Measurements from ENCODE around the gene EEF1G.
"Not testable (repeated sequence)": the region's sequence is repeated elsewhere in the genome, so short reads cannot be mapped to it uniquely, and the experiment has no call there.

EEF1G gene, protein sequence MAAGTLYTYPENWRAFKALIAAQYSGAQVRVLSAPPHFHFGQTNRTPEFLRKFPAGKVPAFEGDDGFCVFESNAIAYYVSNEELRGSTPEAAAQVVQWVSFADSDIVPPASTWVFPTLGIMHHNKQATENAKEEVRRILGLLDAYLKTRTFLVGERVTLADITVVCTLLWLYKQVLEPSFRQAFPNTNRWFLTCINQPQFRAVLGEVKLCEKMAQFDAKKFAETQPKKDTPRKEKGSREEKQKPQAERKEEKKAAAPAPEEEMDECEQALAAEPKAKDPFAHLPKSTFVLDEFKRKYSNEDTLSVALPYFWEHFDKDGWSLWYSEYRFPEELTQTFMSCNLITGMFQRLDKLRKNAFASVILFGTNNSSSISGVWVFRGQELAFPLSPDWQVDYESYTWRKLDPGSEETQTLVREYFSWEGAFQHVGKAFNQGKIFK

GRCh38 chr11:62573592-62574362, at the start of gene EEF1G:
TSS of gene EEF1G (minus strand) at chr11:62573891. CDS start at chr11:62573842, 49 bp downstream.
- Histone ChIP-seq H3K9me3 (ENCODE audit: control insufficient read depth, low read length) (no peaks in the 10 kb centered on the region), H3K36me3 (ENCODE audit: control insufficient read depth, insufficient read depth, low read length, severe bottlenecking) (peaks cover 46% of the 10 kb centered on the region), H3K27me3 (replicated peaks; ENCODE audit: control insufficient read depth, insufficient read depth, low read length) (no peaks in the 10 kb centered on the region), H3K4me1 (ENCODE audit: control insufficient read depth, insufficient read depth, low read length) (peaks cover 66% of the 10 kb centered on the region), H3K4me3 (ENCODE audit: low read length) (peak within 1 kb of the TSS; percentile 94), H3K9ac (ENCODE audit: low read length) (peak within 1 kb of the TSS; percentile 99)
- peak; percentile 100 for DNase-seq (ENCODE audit: low read depth)

GRCh38 chr11:62622476-62623089, 48.9 kb upstream of the EEF1G start:
- H3K27me3 ChIP-seq (replicated peaks; ENCODE audit: control insufficient read depth, insufficient read depth, low read length) = no peaks in the 10 kb centered on the region
- peak overlapping the region; percentile 93 for H3K4me3 ChIP-seq (ENCODE audit: low read length)
- no peaks in the 10 kb centered on the region for H3K9me3 ChIP-seq (ENCODE audit: control insufficient read depth, low read length)
- peaks cover 27% of the 10 kb centered on the region for H3K36me3 ChIP-seq (ENCODE audit: control insufficient read depth, insufficient read depth, low read length, severe bottlenecking)
- peak overlapping the region; percentile 97 for H3K9ac ChIP-seq (ENCODE audit: low read length)
- no peak for DNase-seq (ENCODE audit: low read depth)
- peaks cover 22% of the 10 kb centered on the region for H3K4me1 ChIP-seq (ENCODE audit: control insufficient read depth, insufficient read depth, low read length)

GRCh38 chr11:62621567-62622470, 48.1 kb upstream of the EEF1G start, which contains the start of gene B3GAT3:
TSS of gene B3GAT3 (minus strand) at chr11:62621986. CDS start at chr11:62621947, 39 bp downstream.
- peak; percentile 99 for DNase-seq (ENCODE audit: low read depth)
- Histone ChIP-seq H3K4me1 (ENCODE audit: control insufficient read depth, insufficient read depth, low read length) (peaks cover 22% of the 10 kb centered on the region), H3K4me3 (ENCODE audit: low read length) (peak within 1 kb of the TSS; percentile 93), H3K36me3 (ENCODE audit: control insufficient read depth, insufficient read depth, low read length, severe bottlenecking) (peaks cover 22% of the 10 kb centered on the region), H3K9ac (ENCODE audit: low read length) (peak within 1 kb of the TSS; percentile 97), H3K9me3 (ENCODE audit: control insufficient read depth, low read length) (no peaks in the 10 kb centered on the region), H3K27me3 (replicated peaks; ENCODE audit: control insufficient read depth, insufficient read depth, low read length) (no peaks in the 10 kb centered on the region)

GRCh38 chr11:62621027-62621566, 47.4 kb upstream of the EEF1G start:
- DNase-seq (ENCODE audit: low read depth) = no peak
- Histone ChIP-seq H3K27me3 (replicated peaks; ENCODE audit: control insufficient read depth, insufficient read depth, low read length) (no peaks in the 10 kb centered on the region), H3K4me3 (ENCODE audit: low read length) (peak overlapping the region; percentile 93), H3K9ac (ENCODE audit: low read length) (peak overlapping the region; percentile 97), H3K36me3 (ENCODE audit: control insufficient read depth, insufficient read depth, low read length, severe bottlenecking) (peaks cover 19% of the 10 kb centered on the region), H3K4me1 (ENCODE audit: control insufficient read depth, insufficient read depth, low read length) (peaks cover 22% of the 10 kb centered on the region), H3K9me3 (ENCODE audit: control insufficient read depth, low read length) (no peaks in the 10 kb centered on the region)

- not testable (repeated sequence) for H3K9ac ChIP-seq (ENCODE audit: low read length); H3K27me3 ChIP-seq (replicated peaks; ENCODE audit: control insufficient read depth, insufficient read depth, low read length); H3K4me3 ChIP-seq (ENCODE audit: low read length); DNase-seq (ENCODE audit: low read depth); H3K9me3 ChIP-seq (ENCODE audit: control insufficient read depth, low read length)
- Histone ChIP-seq H3K4me1 (ENCODE audit: control insufficient read depth, insufficient read depth, low read length) (peaks cover 18% of the 10 kb centered on the region), H3K36me3 (ENCODE audit: control insufficient read depth, insufficient read depth, low read length, severe bottlenecking) (peaks cover 12% of the 10 kb centered on the region)
These were observed 43.3 kb upstream of the EEF1G start for GRCh38 chr11:62616957-62617356.

DNA sequence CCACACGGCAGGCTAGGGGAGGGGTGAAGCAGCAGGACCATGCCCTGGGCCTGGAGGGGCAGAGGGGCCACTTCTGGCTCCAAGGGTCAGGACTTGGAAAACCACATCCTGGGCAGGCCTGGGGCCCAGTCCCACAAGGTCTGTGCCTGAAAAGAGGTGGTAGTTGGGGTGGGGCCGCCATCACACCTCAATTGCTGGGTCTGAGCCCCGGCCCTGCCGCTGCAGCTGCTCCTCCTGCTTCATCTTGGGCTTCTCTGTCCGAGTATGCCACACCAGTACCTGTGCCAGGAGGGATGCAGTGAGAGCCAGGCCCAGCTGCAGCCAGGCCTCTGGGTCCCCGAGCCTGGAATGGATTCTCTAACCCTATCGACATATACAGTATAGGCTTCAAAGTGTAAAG, 41.8 kb upstream of the EEF1G start:
- Histone ChIP-seq H3K9me3 (ENCODE audit: control insufficient read depth, low read length) (no peaks in the 10 kb centered on the region), H3K9ac (ENCODE audit: low read length) (no peak overlapping the region), H3K4me1 (ENCODE audit: control insufficient read depth, insufficient read depth, low read length) (peaks cover 18% of the 10 kb centered on the region), H3K36me3 (ENCODE audit: control insufficient read depth, insufficient read depth, low read length, severe bottlenecking) (peaks cover 18% of the 10 kb centered on the region), H3K27me3 (replicated peaks; ENCODE audit: control insufficient read depth, insufficient read depth, low read length) (no peaks in the 10 kb centered on the region), H3K4me3 (ENCODE audit: low read length) (no peak overlapping the region)
- no peak for DNase-seq (ENCODE audit: low read depth)

- Histone ChIP-seq H3K36me3 (ENCODE audit: control insufficient read depth, insufficient read depth, low read length, severe bottlenecking) (peaks cover 26% of the 10 kb centered on the region), H3K9ac (ENCODE audit: low read length) (peak overlapping the region; percentile 16), H3K27me3 (replicated peaks; ENCODE audit: control insufficient read depth, insufficient read depth, low read length) (no peaks in the 10 kb centered on the region), H3K4me1 (ENCODE audit: control insufficient read depth, insufficient read depth, low read length) (peaks cover 13% of the 10 kb centered on the region), H3K9me3 (ENCODE audit: control insufficient read depth, low read length) (no peaks in the 10 kb centered on the region), H3K4me3 (ENCODE audit: low read length) (no peak overlapping the region)
- no peak for DNase-seq (ENCODE audit: low read depth)
These were observed 40.6 kb upstream of the EEF1G start for GRCh38 chr11:62614275-62614674.

DNA sequence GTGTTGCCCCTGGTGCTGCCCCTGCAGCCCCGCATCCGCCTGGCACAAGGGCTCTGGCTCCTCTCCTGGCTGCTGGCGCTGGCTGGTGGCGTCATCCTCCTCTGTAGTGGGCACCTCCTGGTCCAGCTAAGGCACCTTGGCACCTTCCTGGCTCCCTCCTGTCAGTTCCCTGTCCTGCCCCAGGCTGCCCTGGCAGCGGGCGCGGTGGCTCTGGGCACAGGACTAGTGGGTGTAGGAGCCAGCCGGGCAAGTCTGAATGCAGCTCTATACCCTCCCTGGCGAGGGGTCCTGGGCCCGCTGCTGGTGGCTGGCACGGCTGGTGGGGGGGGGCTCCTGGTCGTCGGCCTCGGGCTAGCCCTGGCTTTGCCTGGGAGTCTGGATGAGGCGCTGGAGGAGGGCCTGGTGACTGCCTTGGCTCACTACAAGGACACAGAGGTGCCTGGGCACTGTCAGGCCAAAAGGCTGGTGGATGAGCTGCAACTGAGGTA, 39.6 kb upstream of the EEF1G start:
- peaks cover 35% of the 10 kb centered on the region for H3K36me3 ChIP-seq (ENCODE audit: control insufficient read depth, insufficient read depth, low read length, severe bottlenecking)
- H3K9ac ChIP-seq (ENCODE audit: low read length) = peak overlapping the region; percentile 37
- no peak overlapping the region for H3K4me3 ChIP-seq (ENCODE audit: low read length)
- H3K27me3 ChIP-seq (replicated peaks; ENCODE audit: control insufficient read depth, insufficient read depth, low read length) = no peaks in the 10 kb centered on the region
- DNase-seq (ENCODE audit: low read depth) = no peak
- no peaks in the 10 kb centered on the region for H3K9me3 ChIP-seq (ENCODE audit: control insufficient read depth, low read length)
- peaks cover 13% of the 10 kb centered on the region for H3K4me1 ChIP-seq (ENCODE audit: control insufficient read depth, insufficient read depth, low read length)

DNA sequence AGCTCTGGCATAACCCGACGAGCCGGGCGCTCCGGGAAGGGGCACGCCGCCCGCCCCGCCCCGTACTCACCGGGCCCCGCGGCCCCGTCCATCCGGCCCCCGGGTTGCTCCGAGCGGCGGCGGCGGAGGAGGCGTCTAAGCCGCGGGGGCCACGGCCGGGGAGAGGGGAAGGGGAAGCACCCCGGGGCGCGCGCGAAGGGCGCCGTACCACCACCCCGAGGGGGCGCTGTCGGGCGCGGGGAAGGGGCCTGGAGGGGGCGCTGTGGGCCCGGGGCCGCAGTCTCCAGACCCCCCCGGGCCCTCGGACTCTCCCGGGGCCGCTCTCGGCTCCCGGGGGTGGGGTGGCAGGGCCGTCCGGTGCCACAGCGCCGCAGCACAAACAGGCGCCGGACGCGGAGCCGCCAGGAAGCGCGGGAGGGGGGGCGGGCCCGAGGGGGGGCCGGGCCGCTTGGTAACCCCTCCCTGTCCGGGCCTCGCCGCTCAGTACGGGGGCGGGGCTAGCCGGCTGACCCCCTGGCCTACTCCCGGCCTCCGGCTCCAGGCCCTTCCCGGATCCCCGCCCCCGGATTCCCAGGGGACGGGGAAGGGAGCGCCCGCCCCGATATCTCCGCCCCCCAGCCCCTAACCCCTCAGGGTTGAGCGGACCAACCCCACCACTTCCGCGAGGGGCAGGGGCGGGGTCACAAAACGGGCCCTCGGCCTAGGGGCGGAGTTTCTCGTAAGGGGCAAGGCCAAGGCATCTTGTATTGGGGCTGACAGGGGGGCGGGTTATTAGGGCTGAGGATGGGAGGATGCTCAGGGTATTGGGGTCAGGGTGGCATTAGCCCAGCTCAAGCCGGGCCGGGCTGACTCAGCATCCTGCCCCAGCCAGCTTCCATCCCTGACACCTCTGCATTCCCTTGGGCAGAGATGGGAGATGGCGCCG, 38.9 kb upstream of the EEF1G start, which contains the start of the genes EML3 and ROM1:
Gene EML3, minus strand, starts transcription at position 410 of the 925 bp plus-strand sequence. Its CDS starts 318 bp downstream, at position 92.
Gene ROM1, plus strand, starts transcription at position 892 of the 925 bp plus-strand sequence. Its CDS starts 25 bp downstream, at position 917.
- peak; percentile 90 for DNase-seq (ENCODE audit: low read depth)
- Histone ChIP-seq H3K36me3 (ENCODE audit: control insufficient read depth, insufficient read depth, low read length, severe bottlenecking) (peaks cover 41% of the 10 kb centered on the region), H3K9ac (ENCODE audit: low read length) (peak within 1 kb of the TSS; percentile 96), H3K27me3 (replicated peaks; ENCODE audit: control insufficient read depth, insufficient read depth, low read length) (no peaks in the 10 kb centered on the region), H3K4me1 (ENCODE audit: control insufficient read depth, insufficient read depth, low read length) (peaks cover 13% of the 10 kb centered on the region), H3K4me3 (ENCODE audit: low read length) (peak within 1 kb of the TSS; percentile 92), H3K9me3 (ENCODE audit: control insufficient read depth, low read length) (no peaks in the 10 kb centered on the region)

All from adipocyte (in vitro differentiated cells).